ENCODE results near the gene DMD.
A peak's percentile ranks its signal among the peaks of the same experiment; 100 is the strongest.

DMD gene

DNA sequence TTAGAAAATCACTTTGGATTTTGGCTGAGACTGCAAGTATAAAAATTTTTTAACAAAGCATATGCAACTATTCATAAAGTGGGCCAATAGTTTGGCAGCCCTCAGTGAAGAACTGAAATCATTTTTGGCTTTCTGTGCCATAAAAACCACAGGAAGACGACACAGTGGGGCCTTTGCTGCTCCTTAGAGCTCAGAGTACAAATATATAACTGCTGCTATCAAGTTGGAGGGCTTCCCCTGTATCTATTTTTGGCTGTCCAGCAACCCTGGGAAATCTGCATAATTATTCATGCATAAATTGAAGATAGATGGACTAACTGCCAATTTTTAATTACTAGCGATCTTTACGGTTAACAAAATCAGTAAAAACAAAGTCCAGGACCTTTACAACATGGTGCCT is 2088.0 kb downstream of the DMD start:
- H3K4me3 ChIP-seq (ENCODE audit: low read depth, low read length): no peak overlapping the region
- TF ChIP-seq CTCF (IDR thresholded peaks at IDR 0.05; ENCODE audit: low read depth, low read length, missing control alignments): no peak
- DNase-seq (ENCODE audit: low read depth): no peak

DNA sequence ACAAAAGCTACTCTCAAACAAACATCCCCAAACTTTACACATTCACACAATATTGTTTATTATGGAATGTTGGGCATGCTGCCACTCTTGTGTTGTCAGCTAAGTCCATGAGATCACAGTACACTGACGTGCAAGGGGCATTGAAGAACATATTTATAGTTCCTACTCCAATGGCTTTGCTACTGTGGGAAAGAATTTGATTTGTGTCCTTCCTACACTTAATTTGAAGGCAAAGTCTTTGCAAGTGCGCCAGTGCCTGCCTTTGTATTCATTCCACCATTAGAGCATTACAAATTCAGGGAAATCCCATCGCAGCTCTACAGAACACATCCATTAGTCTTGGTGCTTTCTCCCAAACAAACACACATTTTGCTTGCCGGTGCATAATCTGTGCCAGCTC is 2094.1 kb downstream of the DMD start:
- no peak overlapping the region for H3K4me3 ChIP-seq (ENCODE audit: low read depth, low read length)
- TF ChIP-seq CTCF (IDR thresholded peaks at IDR 0.05; ENCODE audit: low read depth, low read length, missing control alignments): no peak
- no peak for DNase-seq (ENCODE audit: low read depth)

DNA sequence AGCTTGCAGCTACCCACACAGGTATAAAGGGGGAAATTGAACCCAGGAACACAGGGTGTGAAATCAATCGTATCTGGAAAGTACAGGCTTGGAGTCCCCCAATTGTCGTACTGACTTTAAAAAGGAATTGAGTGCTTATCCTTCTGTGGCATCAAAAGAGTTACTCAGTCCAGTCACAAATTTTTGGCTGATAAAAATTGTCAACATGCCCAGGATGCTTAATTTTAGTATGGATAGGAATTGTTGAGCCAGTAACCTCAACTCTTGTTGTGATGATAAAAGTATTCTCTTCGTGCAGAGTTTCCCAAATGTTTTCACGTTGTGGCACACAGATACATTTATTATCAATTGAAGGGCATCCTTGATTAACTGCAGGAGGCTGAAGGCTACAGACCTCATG is 2096.0 kb downstream of the DMD start:
- DNase-seq (ENCODE audit: low read depth): no peak
- TF ChIP-seq CTCF (IDR thresholded peaks at IDR 0.05; ENCODE audit: low read depth, low read length, missing control alignments): no peak
- no peak overlapping the region for H3K4me3 ChIP-seq (ENCODE audit: low read depth, low read length)

GRCh38 chrX:31114858-31115257 is 2096.5 kb downstream of the DMD start:
- TF ChIP-seq CTCF (IDR thresholded peaks at IDR 0.05; ENCODE audit: low read depth, low read length, missing control alignments): no peak
- H3K4me3 ChIP-seq (ENCODE audit: low read depth, low read length): no peak overlapping the region
- DNase-seq (ENCODE audit: low read depth): no peak

DNA sequence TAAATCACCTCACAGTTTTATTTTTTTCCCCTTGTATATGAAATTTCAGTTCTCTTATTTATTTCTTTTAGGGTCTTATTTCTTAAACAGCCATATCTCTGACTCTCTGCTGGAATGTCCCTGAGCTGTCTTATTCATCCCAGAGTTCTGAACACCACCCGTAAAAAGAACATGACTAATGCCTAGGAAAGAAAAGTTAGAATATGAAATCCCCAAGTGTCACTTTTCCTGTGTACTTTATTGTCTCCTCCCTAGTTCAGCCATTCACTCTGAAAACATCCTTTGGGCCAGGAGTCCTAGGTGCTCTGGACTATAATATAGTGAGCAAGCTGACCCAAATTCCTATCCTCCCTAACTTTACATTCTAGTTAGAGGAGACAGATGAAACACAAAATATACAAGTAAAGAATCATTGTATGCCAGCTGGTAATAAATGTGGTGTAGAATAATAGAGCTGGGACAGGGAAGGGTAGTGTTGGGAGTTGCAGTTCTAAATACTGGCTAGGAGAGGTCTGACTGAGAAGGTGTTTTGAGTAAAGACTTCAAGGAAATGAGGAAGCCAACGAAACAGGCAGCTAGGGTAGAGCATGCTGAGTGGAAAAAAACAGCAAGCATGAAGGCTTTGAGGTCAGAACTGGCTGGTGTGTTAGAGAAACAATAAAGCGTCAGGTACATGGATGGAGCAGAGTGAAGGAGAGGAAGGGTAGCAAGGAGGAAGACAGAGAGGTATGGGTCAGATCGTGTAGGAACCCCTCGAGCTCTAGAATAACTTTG is 2098.9 kb downstream of the DMD start:
- no peak overlapping the region for H3K4me3 ChIP-seq (ENCODE audit: low read depth, low read length)
- TF ChIP-seq CTCF (IDR thresholded peaks at IDR 0.05; ENCODE audit: low read depth, low read length, missing control alignments): no peak
- no peak for DNase-seq (ENCODE audit: low read depth)

GRCh38 chrX:31110657-31111056 is 2100.7 kb downstream of the DMD start:
- DNase-seq (ENCODE audit: low read depth): no peak
- no peak for TF ChIP-seq CTCF (IDR thresholded peaks at IDR 0.05; ENCODE audit: low read depth, low read length, missing control alignments)
- no peak overlapping the region for H3K4me3 ChIP-seq (ENCODE audit: low read depth, low read length)

GRCh38 chrX:31099536-31100090 is 2111.7 kb downstream of the DMD start:
- DNase-seq (ENCODE audit: low read depth): peak; percentile 19
- H3K4me3 ChIP-seq (ENCODE audit: low read depth, low read length): no peak overlapping the region
- no peak for TF ChIP-seq CTCF (IDR thresholded peaks at IDR 0.05; ENCODE audit: low read depth, low read length, missing control alignments)

All from GM12864 (cell line).